Gastrocnemius medialis (tissue), 4 donors: ENCODE data around the gene ATP6V0A1. TPM values are rescaled to one million over a fixed set of nuclear protein-coding genes. Genes with fewer than 3 reads are reported as not detected.

Source experiments
- ATAC-seq, 2 donors: fragments of 150-250 bp; one replicate each; pipeline ENCODE4 v1.9.1; 2016
- DNase-seq, 2 donors: peaks; one replicate each; pipeline ENCODE4 v3.0.0-alpha.2; 2019
- H3K27ac ChIP-seq, 4 donors: fragments of 200-600 bp; sonication (generic); 1 replicate in 1 of 4; 2 replicates in 3 of 4; pipeline ENCODE4 v1.5.1; 2016 to 2018; ENCODE audit warnings: mild to moderate bottlenecking in 2 of 4, moderate library complexity in 1 of 4
- H3K27me3 ChIP-seq, 3 donors: fragments of 200-600 bp; sonication (generic) in 2 of 3; 1 replicate in 1 of 3; 2 replicates in 2 of 3; pipeline versions ENCODE4 v1.5.1 to v1.6.0; 2016 to 2019; ENCODE audit warnings: mild to moderate bottlenecking in 1 of 3, moderate library complexity in 1 of 3
- H3K36me3 ChIP-seq, 2 donors: fragments of 200-600 bp; sonication (generic) in 1 of 2; one replicate each; pipeline ENCODE4 v1.5.1; 2017 to 2018
- H3K4me1 ChIP-seq, 2 donors: fragments of 200-600 bp; sonication (generic) in 1 of 2; one replicate each; pipeline ENCODE4 v1.5.1; 2016 to 2017; ENCODE audit warnings: mild to moderate bottlenecking in 2 of 2
- H3K4me3 ChIP-seq, 4 donors: fragments of 200-600 bp; sonication (generic) in 3 of 4; 1 replicate in 1 of 4; 2 replicates in 3 of 4; pipeline ENCODE4 v1.5.1; 2016 to 2019; ENCODE audit warnings: mild to moderate bottlenecking in 2 of 4
- H3K9me3 ChIP-seq, 3 donors: fragments of 200-600 bp; sonication (generic) in 2 of 3; 1 replicate in 1 of 3; 2 replicates in 2 of 3; pipeline ENCODE4 v1.5.1; 2016 to 2019
- CTCF ChIP-seq, 5 experiments: fragments of 450-650 bp in 3 of 5; fragments of 200-600 bp in 2 of 5; sonication (generic) in 2 of 5; IDR thresholded peaks in 4 of 5; conservative IDR thresholded peaks in 1 of 5; 1 replicate in 4 of 5; 2 replicates in 1 of 5; pipeline ENCODE4 v1.5.1; 2016 to 2019; ENCODE audit warnings: antibody characterized with exemption in 5 of 5, mild to moderate bottlenecking in 3 of 5, moderate library complexity in 3 of 5
- POLR2A ChIP-seq, 2 donors: fragments of 450-650 bp; IDR thresholded peaks; one replicate each; pipeline ENCODE4 v1.6.1; 2017; ENCODE audit warnings: antibody characterized with exemption in 2 of 2, mild to moderate bottlenecking in 2 of 2, moderate library complexity in 2 of 2
- in situ Hi-C, 4 donors: fragments of 200-750 bp; cut with MboI; loops; one replicate each; pipeline versions ENCODE4 v1.15.0 to v1.8.0; 2017; ENCODE audit warnings: low sequenced_read_pairs in 4 of 4
- intact Hi-C: fragments of 100-400 bp; cut with DNase I; formaldehyde crosslinking; loops from one replicate; pipeline ENCODE4 v1.15.1; 2023; ENCODE audit warnings: low total_unique reads
- microRNA-seq, 2 donors: library from miRNA; unstranded; fragments of <30 nt; microRNA quantifications; one replicate each; pipeline ENCODE4, GENCODE V29; 2016; ENCODE audit warnings: borderline replicate concordance in 2 of 2
- total RNA-seq, 4 donors: library from RNA; depleted of rRNA; stranded (reverse); fragments of >200 nt; gene quantifications; one replicate each; pipeline versions ENCODE4 v1.1.0 to v1.2.3, GENCODE V29; 2016

Gene ATP6V0A1
- total RNA-seq, 4 donors from 2014 or later, result 65.3 to 138 (median 95.3) TPM

GRCh38 chr17:42566883-42567573 is 108.3 kb downstream of the ATP6V0A1 start, which contains the start of gene MLX:
Gene MLX (plus strand): TSS chr17:42567100. CDS start chr17:42567125, 25 bp downstream.
- Histone ChIP-seq H3K4me3 (peak within 1 kb of the TSS; percentile 84 to 92 (median 86)), H3K27me3 (no peaks in the 10 kb centered on the region), H3K4me1 (peaks cover 27 to 37% of the 10 kb centered on the region in 2 donors), H3K36me3 (peaks cover 0 to 58% of the 10 kb centered on the region in 2 donors), H3K27ac (peak within 1 kb of the TSS; percentile 91 to 97 (median 94)), H3K9me3 (no peaks in the 10 kb centered on the region)
- intact Hi-C loops (loop anchor here (1.0 kb wide), 1 partner anchor 10 kb away; the partner anchor contains the start of gene PSMC3IP), in situ Hi-C loops (no loop called here)
- DNase-seq (peak; percentile 91 to 94), ATAC-seq (peak; percentile 77 to 79)
- no peak for TF ChIP-seq CTCF (IDR thresholded peaks at IDR 0.05 in 4 of 5, conservative IDR thresholded peaks at IDR 0.05 in 1 of 5)
- TF ChIP-seq POLR2A (IDR thresholded peaks at IDR 0.05), result peak; percentile 34 to 71

GRCh38 chr17:42568341-42569111 is 109.8 kb downstream of the ATP6V0A1 start:
- Histone ChIP-seq H3K27me3 (no peaks in the 10 kb centered on the region), H3K9me3 (no peaks in the 10 kb centered on the region), H3K4me3 (no peak overlapping the region), H3K4me1 (peaks cover 18 to 28% of the 10 kb centered on the region in 2 donors), H3K27ac (peak overlapping the region; percentile 91 to 97 (median 94)), H3K36me3 (peaks cover 2 to 73% of the 10 kb centered on the region in 2 donors)
- no peak for DNase-seq
- in situ Hi-C loops (no loop called here), intact Hi-C loops (no loop called here)
- ATAC-seq, result no peak
- TF ChIP-seq CTCF (IDR thresholded peaks at IDR 0.05 in 4 of 5, conservative IDR thresholded peaks at IDR 0.05 in 1 of 5) (no peak), POLR2A (IDR thresholded peaks at IDR 0.05) (no peak)

- ATAC-seq, result no peak
These were observed 113.0 kb downstream of the ATP6V0A1 start for GRCh38 chr17:42571435-42572225.

More at GRCh38 chr17:42571435-42572225, 113.0 kb downstream of the ATP6V0A1 start:
- no peaks in the 10 kb centered on the region for H3K27me3 ChIP-seq
- in situ Hi-C loops (no loop called here), intact Hi-C loops (no loop called here)
- H3K36me3 ChIP-seq, result peaks cover 2 to 69% of the 10 kb centered on the region in 2 donors
- H3K27ac ChIP-seq, result peak overlapping the region in 1 of 4 donors; percentile 34
- DNase-seq, result no peak
- TF ChIP-seq POLR2A (IDR thresholded peaks at IDR 0.05) (no peak), CTCF (IDR thresholded peaks at IDR 0.05 in 4 of 5, conservative IDR thresholded peaks at IDR 0.05 in 1 of 5) (no peak)
- H3K4me1 ChIP-seq, result peaks cover 5 to 10% of the 10 kb centered on the region in 2 donors
- H3K9me3 ChIP-seq, result no peaks in the 10 kb centered on the region
- H3K4me3 ChIP-seq, result no peak overlapping the region

Small RNAs within 50 kb of the gene (microRNA-seq; reads per million reads assigned to microRNA genes)
- 21.3 to 31.9 reads per million in 2 donors for gene MIR5010
- gene MIR548AT, result 1.2 to 3.4 reads per million in 2 donors

Other genes with a start within 250 kb of the ATP6V0A1 start
- 100 to 1,000 TPM in 1 of 4 donors, 10 to 100 TPM in 3; 77.3 to 150 (median 80.7) TPM for gene STAT5B, start 182.5 kb upstream of the ATP6V0A1 start, total RNA-seq
- 10 to 100 TPM; 36.0 to 87.0 (median 60.7) TPM for gene STAT5A, start 170.4 kb upstream of the ATP6V0A1 start, total RNA-seq
- 100 to 1,000 TPM in 3 of 4 donors, 10 to 100 TPM in 1; 88.4 to 203 (median 130) TPM for gene STAT3, start 70.4 kb upstream of the ATP6V0A1 start, total RNA-seq
- gene CAVIN1, start 35.6 kb upstream of the ATP6V0A1 start, total RNA-seq, result 100 to 1,000 TPM in 3 of 4 donors, 10 to 100 TPM in 1; 64.9 to 137 (median 125) TPM
- 10 to 100 TPM; 16.4 to 30.1 (median 24.1) TPM for gene NAGLU, start 77.4 kb downstream of the ATP6V0A1 start, total RNA-seq
- under 1 TPM in 3 of 4 donors, not detected in 1; 0.33 to 0.66 (median 0.47) TPM for gene HSD17B1, start 94.0 kb downstream of the ATP6V0A1 start, total RNA-seq
- 10 to 100 TPM; 22.4 to 39.9 (median 27.5) TPM for gene COASY, start 103.3 kb downstream of the ATP6V0A1 start, total RNA-seq
- 10 to 100 TPM; 49.7 to 81.9 (median 53.8) TPM for gene MLX, start 108.2 kb downstream of the ATP6V0A1 start, total RNA-seq
- gene PSMC3IP, start 118.9 kb downstream of the ATP6V0A1 start, total RNA-seq, result 1 to 10 TPM in 2 of 4 donors, under 1 TPM in 2; 0.46 to 2.7 (median 1.4) TPM
- gene RETREG3, start 150.5 kb downstream of the ATP6V0A1 start, total RNA-seq, result 10 to 100 TPM; 50.7 to 65.5 (median 60.5) TPM
- gene TUBG1, start 150.8 kb downstream of the ATP6V0A1 start, total RNA-seq, result 100 to 1,000 TPM in 1 of 4 donors, 10 to 100 TPM in 3; 54.7 to 125 (median 91.7) TPM
- 1 to 10 TPM; 3.9 to 5.2 (median 4.2) TPM for gene TUBG2, start 200.4 kb downstream of the ATP6V0A1 start, total RNA-seq
- 10 to 100 TPM; 13.4 to 36.0 (median 31.3) TPM for gene PLEKHH3, start 218.1 kb downstream of the ATP6V0A1 start, total RNA-seq
- gene CCR10, start 223.0 kb downstream of the ATP6V0A1 start, total RNA-seq, result 1 to 10 TPM; 2.0 to 4.6 (median 4.0) TPM
- gene CNTNAP1, start 223.7 kb downstream of the ATP6V0A1 start, total RNA-seq, result under 1 TPM; 0.22 to 0.41 (median 0.40) TPM